T-helper 17 cell (primary cell): Measurements from ENCODE around the gene DUOX1. TPM values are rescaled to one million over a fixed set of nuclear protein-coding genes. Genes with fewer than 3 reads are reported as not detected.

ENCODE experiments used
- ATAC-seq: fragments of 150-1000 bp; cut with Tn5 transposase; 2 replicates; pipeline ENCODE4 v1.10.0; 2021; ENCODE audit warnings: mild to moderate bottlenecking, moderate library complexity
- DNase-seq, 3 donors: peaks; one replicate each; pipeline versions ENCODE4 v3.0.0 to v3.0.0-alpha.2; 2020 to 2021
- H3K9me3 ChIP-seq: one replicate; pipeline ENCODE4 v1.7.0; 2013; ENCODE audit warnings: low read length, mild to moderate bottlenecking; ENCODE audit not compliant: control insufficient read depth, poor library complexity, severe bottlenecking
- H3K27ac Mint-ChIP-seq: one replicate; pipeline ENCODE4 v1.8.0; 2022; ENCODE audit warnings: mild to moderate bottlenecking, moderate library complexity, mixed read lengths
- H3K27me3 Mint-ChIP-seq: one replicate; pipeline ENCODE4 v1.8.0; 2022; ENCODE audit warnings: mixed read lengths
- H3K36me3 Mint-ChIP-seq: one replicate; pipeline ENCODE4 v1.8.0; 2022; ENCODE audit warnings: low read depth, mixed read lengths
- H3K4me1 Mint-ChIP-seq: one replicate; pipeline ENCODE4 v1.8.0; 2022; ENCODE audit warnings: mild to moderate bottlenecking, mixed read lengths
- H3K4me3 Mint-ChIP-seq: one replicate; pipeline ENCODE4 v1.8.0; 2022; ENCODE audit warnings: mild to moderate bottlenecking, moderate library complexity, mixed read lengths
- total RNA-seq, 4 donors: library from RNA in 2 of 4; stranded (reverse) in 2 of 4; gene quantifications; one replicate each; pipeline ENCODE4 v1.2.3 and lab custom pipeline; 2022 to 2026

Gene DUOX1
- total RNA-seq, 2 donors from 2014 or later: 0.42 TPM; not detected in 1

- Mint-ChIP-seq H3K4me3 (peak overlapping the region; percentile 81), H3K4me1 (peaks cover 26% of the 10 kb centered on the region), H3K27ac (no peak overlapping the region), H3K36me3 (peaks cover 4% of the 10 kb centered on the region), H3K27me3 (peaks cover 78% of the 10 kb centered on the region)
- no peak for DNase-seq
- no peaks in the 10 kb centered on the region for H3K9me3 ChIP-seq
- ATAC-seq: peak; percentile 25
Observed at GRCh38 chr15:45112143-45112590, 17.6 kb upstream of the DUOX1 start.

- peaks cover 32% of the 10 kb centered on the region for H3K4me1 Mint-ChIP-seq
- H3K9me3 ChIP-seq: no peaks in the 10 kb centered on the region
- H3K4me3 Mint-ChIP-seq: peak overlapping the region; percentile 81
- ATAC-seq (peak; percentile 32), DNase-seq (no peak)
- peaks cover 4% of the 10 kb centered on the region for H3K36me3 Mint-ChIP-seq
- peaks cover 84% of the 10 kb centered on the region for H3K27me3 Mint-ChIP-seq
- no peak overlapping the region for H3K27ac Mint-ChIP-seq
Observed at GRCh38 chr15:45112591-45113379, 17.0 kb upstream of the DUOX1 start.

GRCh38 chr15:45113380-45113990, 16.3 kb upstream of the DUOX1 start:
- Mint-ChIP-seq H3K36me3 (peaks cover 6% of the 10 kb centered on the region), H3K4me3 (peak overlapping the region; percentile 81), H3K27ac (no peak overlapping the region), H3K27me3 (peaks cover 89% of the 10 kb centered on the region), H3K4me1 (peaks cover 39% of the 10 kb centered on the region)
- no peak for ATAC-seq
- no peaks in the 10 kb centered on the region for H3K9me3 ChIP-seq
- DNase-seq: no peak

GRCh38 chr15:45114076-45114750, 15.6 kb upstream of the DUOX1 start, which contains the start of the genes DUOX2 and DUOXA2:
Gene DUOX2, minus strand, starts transcription at chr15:45114172. Its CDS starts 761 bp downstream, at chr15:45113411.
Gene DUOXA2, plus strand, starts transcription at chr15:45114326. Its CDS starts 280 bp downstream, at chr15:45114606.
- H3K27ac Mint-ChIP-seq: no peak within 1 kb of the TSS
- no peaks in the 10 kb centered on the region for H3K9me3 ChIP-seq
- H3K4me1 Mint-ChIP-seq: peaks cover 39% of the 10 kb centered on the region
- ATAC-seq (no peak), DNase-seq (no peak)
- peak within 1 kb of the TSS; percentile 81 for H3K4me3 Mint-ChIP-seq
- H3K36me3 Mint-ChIP-seq: peaks cover 6% of the 10 kb centered on the region
- H3K27me3 Mint-ChIP-seq: peaks cover 88% of the 10 kb centered on the region

GRCh38 chr15:45114751-45115085, 15.1 kb upstream of the DUOX1 start:
- no peaks in the 10 kb centered on the region for H3K9me3 ChIP-seq
- Mint-ChIP-seq H3K4me3 (peak overlapping the region; percentile 73), H3K27me3 (peaks cover 88% of the 10 kb centered on the region), H3K4me1 (peaks cover 39% of the 10 kb centered on the region), H3K27ac (no peak overlapping the region), H3K36me3 (peaks cover 6% of the 10 kb centered on the region)
- no peak for DNase-seq
- ATAC-seq: no peak

GRCh38 chr15:45115312-45115820, 14.4 kb upstream of the DUOX1 start:
- Mint-ChIP-seq H3K36me3 (peaks cover 8% of the 10 kb centered on the region), H3K27me3 (peaks cover 86% of the 10 kb centered on the region), H3K4me1 (peaks cover 39% of the 10 kb centered on the region), H3K4me3 (no peak overlapping the region), H3K27ac (no peak overlapping the region)
- DNase-seq (no peak), ATAC-seq (no peak)
- no peaks in the 10 kb centered on the region for H3K9me3 ChIP-seq

GRCh38 chr15:45116006-45116481, 13.8 kb upstream of the DUOX1 start:
- Mint-ChIP-seq H3K27me3 (peaks cover 87% of the 10 kb centered on the region), H3K27ac (no peak overlapping the region), H3K4me3 (peak overlapping the region; percentile 60), H3K4me1 (peaks cover 39% of the 10 kb centered on the region), H3K36me3 (peaks cover 10% of the 10 kb centered on the region)
- DNase-seq (no peak), ATAC-seq (no peak)
- no peaks in the 10 kb centered on the region for H3K9me3 ChIP-seq

- no peak for DNase-seq
- Mint-ChIP-seq H3K4me3 (peak overlapping the region; percentile 68), H3K27me3 (peaks cover 90% of the 10 kb centered on the region), H3K4me1 (peaks cover 39% of the 10 kb centered on the region), H3K27ac (no peak overlapping the region), H3K36me3 (peaks cover 11% of the 10 kb centered on the region)
- ATAC-seq: no peak
- no peaks in the 10 kb centered on the region for H3K9me3 ChIP-seq
Observed at GRCh38 chr15:45116482-45117307, 13.1 kb upstream of the DUOX1 start.

GRCh38 chr15:45117308-45118130, 12.3 kb upstream of the DUOX1 start:
- H3K27ac Mint-ChIP-seq: no peak overlapping the region
- H3K4me1 Mint-ChIP-seq: peaks cover 34% of the 10 kb centered on the region
- peak overlapping the region; percentile 86 for H3K4me3 Mint-ChIP-seq
- peaks cover 13% of the 10 kb centered on the region for H3K36me3 Mint-ChIP-seq
- ATAC-seq (peak; percentile 16), DNase-seq (no peak)
- no peaks in the 10 kb centered on the region for H3K9me3 ChIP-seq
- H3K27me3 Mint-ChIP-seq: peaks cover 87% of the 10 kb centered on the region

GRCh38 chr15:45118131-45118588, 11.6 kb upstream of the DUOX1 start:
- H3K4me3 Mint-ChIP-seq: peak overlapping the region; percentile 86
- peak; percentile 99 for ATAC-seq
- H3K36me3 Mint-ChIP-seq: peaks cover 13% of the 10 kb centered on the region
- H3K9me3 ChIP-seq: no peaks in the 10 kb centered on the region
- H3K27me3 Mint-ChIP-seq: peaks cover 87% of the 10 kb centered on the region
- DNase-seq: peak; percentile 57 to 76 (median 65)
- H3K27ac Mint-ChIP-seq: peak overlapping the region; percentile 43
- peaks cover 32% of the 10 kb centered on the region for H3K4me1 Mint-ChIP-seq

- peaks cover 26% of the 10 kb centered on the region for H3K4me1 Mint-ChIP-seq
- H3K4me3 Mint-ChIP-seq: no peak overlapping the region
- peaks cover 87% of the 10 kb centered on the region for H3K27me3 Mint-ChIP-seq
- no peaks in the 10 kb centered on the region for H3K9me3 ChIP-seq
- no peak overlapping the region for H3K27ac Mint-ChIP-seq
- peaks cover 10% of the 10 kb centered on the region for H3K36me3 Mint-ChIP-seq
- DNase-seq (no peak), ATAC-seq (no peak)
Observed at GRCh38 chr15:45118996-45119395, 10.8 kb upstream of the DUOX1 start.
